CD14-positive monocyte (primary cell): ENCODE data around the gene C12orf75. TPM values are rescaled to one million over a fixed set of nuclear protein-coding genes. Genes with fewer than 3 reads are reported as not detected.

Experiments used
- DNase-seq, 3 donors: peaks; one replicate each; pipeline ENCODE4 v3.0.0-alpha.2; 2011 to 2022
- H2AFZ ChIP-seq: 2 replicates; pipeline ENCODE4 v1.6.0; 2012; ENCODE audit warnings: mild to moderate bottlenecking, low read depth, low read length, inconsistent platforms; ENCODE audit not compliant: insufficient read depth, poor library complexity, severe bottlenecking
- H3K27ac ChIP-seq, 2 donors: 1 replicate in 1 of 2; 2 replicates in 1 of 2; pipeline ENCODE4 v1.5.1; 2012 to 2013; ENCODE audit warnings: low read length in 2 of 2, control low read depth in 1 of 2, inconsistent platforms in 1 of 2, low read depth in 1 of 2, mild to moderate bottlenecking in 1 of 2
- H3K27me3 ChIP-seq, 2 donors: one replicate each; pipeline versions ENCODE4 v1.6.0 to v1.6.1; 2011 to 2013; ENCODE audit warnings: low read length in 2 of 2; ENCODE audit not compliant: control insufficient read depth in 2 of 2, insufficient read depth in 2 of 2
- H3K36me3 ChIP-seq, 2 donors: replicated peaks in 1 of 2; 1 replicate in 1 of 2; 2 replicates in 1 of 2; pipeline versions ENCODE4 v1.5.1 to v1.6.1; 2012 to 2013; ENCODE audit warnings: low read length in 2 of 2, control low read depth in 1 of 2, inconsistent platforms in 1 of 2, mild to moderate bottlenecking in 1 of 2; ENCODE audit not compliant: insufficient read depth in 2 of 2, control insufficient read depth in 1 of 2
- H3K4me1 ChIP-seq, 2 donors: 1 replicate in 1 of 2; 2 replicates in 1 of 2; pipeline versions ENCODE4 v1.5.1 to v1.6.1; 2012 to 2013; ENCODE audit warnings: low read length in 2 of 2, control low read depth in 1 of 2, inconsistent platforms in 1 of 2, mild to moderate bottlenecking in 1 of 2, moderate library complexity in 1 of 2; ENCODE audit not compliant: insufficient read depth in 2 of 2, control insufficient read depth in 1 of 2
- H3K4me2 ChIP-seq: replicated peaks from 2 replicates; pipeline ENCODE3; 2012; ENCODE audit warnings: low read length, moderate library complexity, mild to moderate bottlenecking; ENCODE audit not compliant: poor library complexity, severe bottlenecking; ENCODE audit errors: extremely low read depth
- H3K4me3 ChIP-seq, 3 experiments: fragments of 200-600 bp in 1 of 3; sonication (generic) in 1 of 3; replicated peaks in 1 of 3; 1 replicate in 2 of 3; 2 replicates in 1 of 3; pipeline ENCODE4 v1.5.1; 2011 to 2013; ENCODE audit warnings: low read length in 3 of 3, mild to moderate bottlenecking in 3 of 3, control low read depth in 2 of 3, low read depth in 2 of 3, inconsistent platforms in 1 of 3, moderate library complexity in 1 of 3
- H3K79me2 ChIP-seq: 2 replicates; pipeline ENCODE4 v1.6.0; 2012; ENCODE audit warnings: mild to moderate bottlenecking, control low read depth, inconsistent platforms, low read length, moderate library complexity; ENCODE audit not compliant: insufficient read depth
- H3K9ac ChIP-seq: 2 replicates; pipeline ENCODE4 v1.6.0; 2017; ENCODE audit warnings: low read length, mild to moderate bottlenecking; ENCODE audit not compliant: insufficient read depth, poor library complexity, severe bottlenecking
- H3K9me3 ChIP-seq, 2 donors: replicated peaks in 1 of 2; 1 replicate in 1 of 2; 2 replicates in 1 of 2; pipeline versions ENCODE4 v1.5.1 to v1.6.1; 2012 to 2013; ENCODE audit warnings: low read length in 2 of 2, control low read depth in 1 of 2; ENCODE audit not compliant: control insufficient read depth in 1 of 2, insufficient read depth in 1 of 2
- H4K20me1 ChIP-seq: 2 replicates; pipeline ENCODE4 v1.6.0; 2012; ENCODE audit warnings: mild to moderate bottlenecking, low read length, control low read depth, moderate library complexity; ENCODE audit not compliant: insufficient read depth
- H3K27ac Mint-ChIP-seq, 7 donors: one replicate each; pipeline ENCODE4 v1.8.0; 2020; ENCODE audit warnings: mild to moderate bottlenecking in 7 of 7, mixed read lengths in 7 of 7, moderate library complexity in 6 of 7, inconsistent platforms in 2 of 7
- H3K27me3 Mint-ChIP-seq, 3 donors: one replicate each; pipeline ENCODE4 v1.8.0; 2021 to 2022; ENCODE audit warnings: low read depth in 3 of 3, mild to moderate bottlenecking in 3 of 3, mixed read lengths in 3 of 3, moderate library complexity in 3 of 3, inconsistent platforms in 1 of 3
- H3K36me3 Mint-ChIP-seq, 2 donors: one replicate each; pipeline ENCODE4 v1.8.0; 2020; ENCODE audit warnings: mixed read lengths in 2 of 2, inconsistent platforms in 1 of 2, mild to moderate bottlenecking in 1 of 2
- H3K4me1 Mint-ChIP-seq: one replicate; pipeline ENCODE4 v1.8.0; 2020; ENCODE audit warnings: mild to moderate bottlenecking, mixed read lengths
- H3K4me3 Mint-ChIP-seq, 2 donors: one replicate each; pipeline ENCODE4 v1.8.0; 2020; ENCODE audit warnings: mild to moderate bottlenecking in 2 of 2, mixed read lengths in 2 of 2, moderate library complexity in 1 of 2
- H3K9me3 Mint-ChIP-seq, 7 donors: one replicate each; pipeline ENCODE4 v1.8.0; 2020 to 2022; ENCODE audit warnings: mixed read lengths in 7 of 7, mild to moderate bottlenecking in 6 of 7, moderate library complexity in 6 of 7, inconsistent platforms in 2 of 7
- WGBS: methylation state at CpG from one replicate; pipeline ENCODE4 v1.1.5; 2013; ENCODE audit warnings: missing lambda C conversion rate; ENCODE audit not compliant: insufficient coverage; 5-methylcytosine and 5-hydroxymethylcytosine counted together
- intact Hi-C, 2 donors: fragments of 100-400 bp; cut with micrococcal nuclease; formaldehyde crosslinking; loops; one replicate each; pipeline versions ENCODE4 v1.15.0 to v1.15.1; 2023
- polyA plus RNA-seq, 3 donors: library from polyadenylated mRNA; depleted of rRNA in 1 of 3; unstranded in 2 of 3; stranded (reverse) in 1 of 3; fragments of 300-500 nt in 2 of 3; fragments of >200 nt in 1 of 3; fragmentation: Illumina TruSeq in 2 of 3; gene quantifications; 1 replicate in 2 of 3; 2 replicates in 1 of 3; pipeline ENCODE4 v1.2.3, GENCODE V29; 2012 to 2021
- TF ChIP-seq, protein P1 (sequence below): fragments of 200-600 bp; IDR thresholded peaks from one replicate; pipeline ENCODE4 v1.8.0; 2022; ENCODE audit warnings: antibody characterized with exemption, mild to moderate bottlenecking

C12orf75 gene
- polyA plus RNA-seq, 3 donors = 0.45 to 0.73 (median 0.73) TPM

DNA sequence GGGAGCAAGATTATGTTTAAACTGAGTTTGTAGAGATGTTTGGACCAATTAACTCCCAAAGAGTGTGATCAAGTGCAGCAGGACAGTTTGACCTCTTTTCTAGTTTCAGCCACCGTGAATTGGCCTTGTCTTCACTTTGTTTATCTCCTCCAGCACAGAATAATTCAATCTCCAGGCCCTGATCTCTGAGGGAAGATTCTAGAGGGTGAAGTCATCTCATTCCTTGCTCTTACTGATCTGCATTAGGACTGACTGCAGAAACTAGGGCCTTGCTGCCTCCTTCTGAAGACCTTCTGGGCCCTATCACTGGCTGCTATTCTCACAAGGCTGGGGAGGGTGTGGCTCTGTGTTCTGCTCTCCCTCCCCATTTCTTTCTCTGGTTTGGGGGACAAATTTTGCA is 29.4 kb downstream of the C12orf75 start:
- no peaks in the 10 kb centered on the region for H4K20me1 ChIP-seq
- intact Hi-C loops = no loop called here
- peaks cover 7 to 11% of the 10 kb centered on the region in 2 donors for H3K4me1 ChIP-seq
- no peaks in the 10 kb centered on the region for H3K27me3 ChIP-seq
- no peak overlapping the region for H3K27ac ChIP-seq
- H3K36me3 ChIP-seq = no peaks in the 10 kb centered on the region
- no peak overlapping the region for H3K9ac ChIP-seq
- Mint-ChIP-seq H3K36me3 (peaks cover 0 to under 1% of the 10 kb centered on the region in 2 donors), H3K4me3 (no peak overlapping the region), H3K9me3 (peaks cover 0 to 3% (median 0%) of the 10 kb centered on the region in 7 donors), H3K27ac (no peak overlapping the region), H3K27me3 (peaks cover 0 to 2% (median 2%) of the 10 kb centered on the region in 3 donors), H3K4me1 (peaks cover 14% of the 10 kb centered on the region)
- no peak overlapping the region for H2AFZ ChIP-seq
- TF ChIP-seq, protein P1, sequence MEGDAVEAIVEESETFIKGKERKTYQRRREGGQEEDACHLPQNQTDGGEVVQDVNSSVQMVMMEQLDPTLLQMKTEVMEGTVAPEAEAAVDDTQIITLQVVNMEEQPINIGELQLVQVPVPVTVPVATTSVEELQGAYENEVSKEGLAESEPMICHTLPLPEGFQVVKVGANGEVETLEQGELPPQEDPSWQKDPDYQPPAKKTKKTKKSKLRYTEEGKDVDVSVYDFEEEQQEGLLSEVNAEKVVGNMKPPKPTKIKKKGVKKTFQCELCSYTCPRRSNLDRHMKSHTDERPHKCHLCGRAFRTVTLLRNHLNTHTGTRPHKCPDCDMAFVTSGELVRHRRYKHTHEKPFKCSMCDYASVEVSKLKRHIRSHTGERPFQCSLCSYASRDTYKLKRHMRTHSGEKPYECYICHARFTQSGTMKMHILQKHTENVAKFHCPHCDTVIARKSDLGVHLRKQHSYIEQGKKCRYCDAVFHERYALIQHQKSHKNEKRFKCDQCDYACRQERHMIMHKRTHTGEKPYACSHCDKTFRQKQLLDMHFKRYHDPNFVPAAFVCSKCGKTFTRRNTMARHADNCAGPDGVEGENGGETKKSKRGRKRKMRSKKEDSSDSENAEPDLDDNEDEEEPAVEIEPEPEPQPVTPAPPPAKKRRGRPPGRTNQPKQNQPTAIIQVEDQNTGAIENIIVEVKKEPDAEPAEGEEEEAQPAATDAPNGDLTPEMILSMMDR = no peak
- no CpG with 5 or more reads among the region's 1 CpG for WGBS
- H3K4me3 ChIP-seq = no peak overlapping the region
- H3K79me2 ChIP-seq = no peaks in the 10 kb centered on the region
- H3K4me2 ChIP-seq = no peak overlapping the region
- no peaks in the 10 kb centered on the region for H3K9me3 ChIP-seq
- no peak for DNase-seq

- no peaks in the 10 kb centered on the region for H3K36me3 ChIP-seq
- H3K79me2 ChIP-seq = no peaks in the 10 kb centered on the region
- intact Hi-C loops = no loop called here
- no peaks in the 10 kb centered on the region for H4K20me1 ChIP-seq
- Mint-ChIP-seq H3K9me3 (no peaks in the 10 kb centered on the region), H3K36me3 (no peaks in the 10 kb centered on the region), H3K4me1 (peaks cover 6% of the 10 kb centered on the region), H3K27ac (no peak overlapping the region), H3K27me3 (peaks cover 0 to 4% (median 3%) of the 10 kb centered on the region in 3 donors), H3K4me3 (no peak overlapping the region)
- peaks cover 4 to 6% of the 10 kb centered on the region in 2 donors for H3K4me1 ChIP-seq
- H3K9ac ChIP-seq = no peak overlapping the region
- H3K27ac ChIP-seq = no peak overlapping the region
- TF ChIP-seq, protein P1 = no peak
- H3K9me3 ChIP-seq = no peaks in the 10 kb centered on the region
- H3K27me3 ChIP-seq = no peaks in the 10 kb centered on the region
- no peak overlapping the region for H3K4me3 ChIP-seq
- H3K4me2 ChIP-seq = no peak overlapping the region
- H2AFZ ChIP-seq = no peak overlapping the region
- no peak for DNase-seq
- WGBS = no CpG with 5 or more reads among the region's 3 CpGs
Measured at GRCh38 chr12:105363890-105364289, 33.4 kb downstream of the C12orf75 start.
